NT2/D1 (cell line): Measurements from ENCODE around the gene LYAR.

Source experiments
- DNase-seq: peaks from one replicate; pipeline ENCODE4 v3.0.0-alpha.2; 2011; ENCODE audit warnings: low read depth, low spot score
- H3K27me3 ChIP-seq: 2 replicates; pipeline ENCODE4 v1.6.0; 2011; ENCODE audit warnings: mild to moderate bottlenecking; ENCODE audit not compliant: insufficient read length, insufficient read depth
- H3K36me3 ChIP-seq: 2 replicates; pipeline ENCODE4 v1.6.1; 2011; ENCODE audit warnings: mild to moderate bottlenecking, low read length, mixed read lengths; ENCODE audit not compliant: insufficient read depth, insufficient read length
- H3K4me1 ChIP-seq: 2 replicates; pipeline ENCODE4 v1.5.1; 2011; ENCODE audit not compliant: insufficient read depth, insufficient read length
- H3K4me3 ChIP-seq: 2 replicates; pipeline ENCODE4 v1.5.1; 2011; ENCODE audit warnings: low read depth; ENCODE audit not compliant: insufficient read length
- H3K9ac ChIP-seq: 2 replicates; pipeline ENCODE4 v1.6.0; 2011; ENCODE audit warnings: low read depth; ENCODE audit not compliant: insufficient read length
- H3K9me3 ChIP-seq: 2 replicates; pipeline ENCODE4 v1.5.1; 2011; ENCODE audit warnings: mild to moderate bottlenecking, low read length; ENCODE audit not compliant: insufficient read depth
- SUZ12 ChIP-seq: IDR thresholded peaks from 2 replicates; pipeline ENCODE4 v1.6.1; 2011; ENCODE audit not compliant: insufficient read length, insufficient read depth; ENCODE audit errors: extremely low read depth
- YY1 ChIP-seq: IDR thresholded peaks from 2 replicates; pipeline ENCODE4 v1.6.1; 2011; ENCODE audit not compliant: insufficient read length, insufficient read depth
- ZNF274 ChIP-seq: IDR thresholded peaks from 2 replicates; pipeline ENCODE4 v1.6.1; 2011; ENCODE audit warnings: mild to moderate bottlenecking, low read depth, low read length

Gene LYAR

DNA sequence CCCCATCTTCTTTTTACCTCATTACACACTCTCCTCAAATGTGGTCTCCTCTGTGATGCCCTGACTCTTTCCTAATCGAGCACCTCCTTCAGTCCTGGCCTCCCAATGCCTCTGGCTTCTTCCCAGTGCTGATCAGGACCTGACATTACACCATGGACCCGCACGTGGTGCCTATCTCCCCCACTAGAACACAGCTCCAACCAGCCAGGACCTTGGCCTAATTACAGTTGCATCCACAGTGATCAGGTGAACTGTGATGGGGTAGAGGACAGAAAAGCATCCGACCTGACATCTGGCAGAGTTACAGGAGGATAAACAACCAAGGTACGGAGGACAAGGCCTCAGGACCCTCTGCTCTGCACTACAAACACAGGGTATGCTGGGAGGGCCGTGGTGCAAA, 12.4 kb downstream of the LYAR start:
- no peak for DNase-seq

DNA sequence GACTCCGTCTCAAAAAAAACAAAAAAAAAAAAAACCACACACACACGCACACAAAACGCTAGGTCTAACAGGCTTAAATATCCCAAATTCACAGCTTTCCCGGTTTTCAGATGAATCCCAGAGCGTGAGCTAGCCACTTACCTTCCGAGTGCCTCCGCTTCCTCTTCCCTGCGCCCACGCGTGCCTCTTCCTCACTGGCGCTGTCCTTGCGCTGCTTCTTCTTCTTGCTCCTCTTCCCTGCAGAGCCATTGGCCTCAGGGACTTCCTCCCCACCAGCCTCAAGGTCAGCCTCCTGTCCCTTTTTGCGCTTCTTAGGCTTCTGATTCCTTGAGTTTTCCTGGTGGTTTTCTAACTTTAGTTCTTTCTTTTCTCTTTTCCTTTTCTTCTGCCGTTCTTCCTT, 15.7 kb downstream of the LYAR start:
- Histone ChIP-seq H3K4me3 (no peak overlapping the region), H3K27me3 (no peaks in the 10 kb centered on the region), H3K36me3 (peaks cover 93% of the 10 kb centered on the region), H3K9me3 (no peaks in the 10 kb centered on the region), H3K4me1 (no peaks in the 10 kb centered on the region), H3K9ac (no peak overlapping the region)
- TF ChIP-seq YY1 (no peak), ZNF274 (no peak), SUZ12 (no peak)
- no peak for DNase-seq

More for the DNA sequence above, 12.4 kb downstream of the LYAR start:
- Histone ChIP-seq H3K9me3 (no peaks in the 10 kb centered on the region), H3K9ac (no peak overlapping the region), H3K4me1 (no peaks in the 10 kb centered on the region), H3K36me3 (peaks cover 93% of the 10 kb centered on the region), H3K27me3 (no peaks in the 10 kb centered on the region), H3K4me3 (no peak overlapping the region)
- TF ChIP-seq YY1 (no peak), SUZ12 (no peak), ZNF274 (no peak)

DNA sequence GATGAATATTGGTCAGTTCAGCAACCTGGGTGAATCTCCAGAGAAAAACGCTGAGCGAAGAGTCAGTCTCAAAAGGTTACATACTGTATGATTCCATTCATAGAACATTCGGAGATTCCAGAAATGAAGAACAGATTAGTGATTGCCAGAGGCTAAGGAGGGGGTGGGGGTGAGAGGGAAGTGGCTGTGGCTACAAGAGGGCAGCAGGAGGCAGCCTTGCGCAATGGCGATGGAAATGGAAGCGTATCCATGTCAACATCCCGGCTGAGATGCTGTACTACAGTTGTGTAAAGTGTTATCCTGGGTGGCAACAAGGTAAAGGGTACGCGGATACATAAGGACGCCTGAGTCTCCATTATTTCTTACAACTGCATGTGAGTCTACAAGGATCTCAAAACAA, 18.0 kb downstream of the LYAR start:
- H3K4me3 ChIP-seq: no peak overlapping the region

GRCh38 chr4:4270529-4270928, 19.4 kb downstream of the LYAR start:
- no peak overlapping the region for H3K9ac ChIP-seq
- TF ChIP-seq YY1 (no peak), ZNF274 (no peak), SUZ12 (no peak)
- H3K9me3 ChIP-seq: peaks cover 6% of the 10 kb centered on the region; the same call in 1 of the 2 replicates
- no peaks in the 10 kb centered on the region for H3K27me3 ChIP-seq
- no peak overlapping the region for H3K4me3 ChIP-seq
- no peaks in the 10 kb centered on the region for H3K4me1 ChIP-seq
- no peak for DNase-seq
- H3K36me3 ChIP-seq: peaks cover 83% of the 10 kb centered on the region

More for the DNA sequence above, 18.0 kb downstream of the LYAR start:
- TF ChIP-seq YY1 (no peak), SUZ12 (no peak), ZNF274 (no peak)
- no peaks in the 10 kb centered on the region for H3K27me3 ChIP-seq
- no peaks in the 10 kb centered on the region for H3K4me1 ChIP-seq
- DNase-seq: no peak
- no peaks in the 10 kb centered on the region for H3K9me3 ChIP-seq
- H3K36me3 ChIP-seq: peaks cover 91% of the 10 kb centered on the region
- no peak overlapping the region for H3K9ac ChIP-seq

DNA sequence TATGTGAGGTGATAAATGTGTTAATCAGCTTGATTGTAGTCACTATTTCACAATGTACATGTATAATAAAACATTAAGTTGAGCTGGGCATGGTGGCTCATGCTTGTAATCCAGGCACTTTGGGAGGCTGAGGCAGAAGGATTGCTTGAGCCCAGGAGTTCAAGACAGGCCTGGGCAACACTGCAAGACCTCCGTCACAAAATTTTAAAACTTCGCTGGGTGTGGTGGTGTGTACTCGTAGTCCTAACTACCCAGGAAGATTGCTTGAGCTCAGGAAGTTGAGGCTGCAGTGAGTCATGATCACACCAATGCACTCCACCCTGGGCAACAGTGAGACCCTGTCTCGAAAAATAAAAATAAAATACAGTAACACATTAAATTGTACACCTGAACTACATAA, 20.1 kb downstream of the LYAR start:
- H3K4me1 ChIP-seq: no peaks in the 10 kb centered on the region
- TF ChIP-seq YY1 (no peak), ZNF274 (no peak), SUZ12 (no peak)
- no peaks in the 10 kb centered on the region for H3K27me3 ChIP-seq
- H3K36me3 ChIP-seq: peaks cover 76% of the 10 kb centered on the region
- no peak overlapping the region for H3K9ac ChIP-seq
- no peak overlapping the region for H3K4me3 ChIP-seq
- H3K9me3 ChIP-seq: peaks cover 8% of the 10 kb centered on the region; the same call in 1 of the 2 replicates
- DNase-seq: no peak

GRCh38 chr4:4269331-4269731, 20.6 kb downstream of the LYAR start:
- Histone ChIP-seq H3K36me3 (peaks cover 71% of the 10 kb centered on the region), H3K9ac (no peak overlapping the region), H3K4me3 (no peak overlapping the region), H3K4me1 (no peaks in the 10 kb centered on the region), H3K27me3 (no peaks in the 10 kb centered on the region), H3K9me3 (peaks cover 8% of the 10 kb centered on the region; the same call in 1 of the 2 replicates)
- TF ChIP-seq SUZ12 (no peak), ZNF274 (no peak), YY1 (no peak)
- no peak for DNase-seq

- H3K4me3 ChIP-seq: no peak overlapping the region
- DNase-seq: no peak
- peaks cover 8% of the 10 kb centered on the region; the same call in 1 of the 2 replicates for H3K9me3 ChIP-seq
- H3K27me3 ChIP-seq: no peaks in the 10 kb centered on the region
- TF ChIP-seq ZNF274 (no peak), YY1 (no peak), SUZ12 (no peak)
- H3K36me3 ChIP-seq: peaks cover 66% of the 10 kb centered on the region
- no peak overlapping the region for H3K9ac ChIP-seq
- H3K4me1 ChIP-seq: no peaks in the 10 kb centered on the region
These were observed 21.2 kb downstream of the LYAR start for GRCh38 chr4:4268776-4269175.

- DNase-seq: no peak
- Histone ChIP-seq H3K27me3 (no peaks in the 10 kb centered on the region), H3K36me3 (peaks cover 58% of the 10 kb centered on the region), H3K4me3 (no peak overlapping the region), H3K4me1 (no peaks in the 10 kb centered on the region), H3K9me3 (peaks cover 8% of the 10 kb centered on the region; the same call in 1 of the 2 replicates), H3K9ac (no peak overlapping the region)
- TF ChIP-seq ZNF274: no peak
These were observed 22.0 kb downstream of the LYAR start for GRCh38 chr4:4267981-4268380.
